ENCODE measurements around the gene USP6NL.
"Not testable (repeated sequence)": the region's sequence is repeated elsewhere in the genome, so short reads cannot be mapped to it uniquely, and the experiment has no call there.

Gene USP6NL

GRCh38 chr10:11444531-11445228 is 166.8 kb downstream of the USP6NL start:
- TF ChIP-seq ZNF274 (IDR thresholded peaks at IDR 0.05; ENCODE audit: low read depth, low read length): no peak
- H3K4me3 ChIP-seq (ENCODE audit: low read length): no peak overlapping the region

GRCh38 chr10:11444155-11444530 is 167.3 kb downstream of the USP6NL start:
- no peak overlapping the region for H3K4me3 ChIP-seq (ENCODE audit: low read length)
- no peak for TF ChIP-seq ZNF274 (IDR thresholded peaks at IDR 0.05; ENCODE audit: low read depth, low read length)

- no peak for TF ChIP-seq ZNF274 (IDR thresholded peaks at IDR 0.05; ENCODE audit: low read depth, low read length)
- H3K4me3 ChIP-seq (ENCODE audit: low read length): no peak overlapping the region
These were observed 167.8 kb downstream of the USP6NL start for GRCh38 chr10:11443468-11444154.

GRCh38 chr10:11442001-11442773 is 169.3 kb downstream of the USP6NL start:
- no peak for TF ChIP-seq ZNF274 (IDR thresholded peaks at IDR 0.05; ENCODE audit: low read depth, low read length)

GRCh38 chr10:11441151-11441535 is 170.3 kb downstream of the USP6NL start:
- no peak for TF ChIP-seq ZNF274 (IDR thresholded peaks at IDR 0.05; ENCODE audit: low read depth, low read length)
- no peak overlapping the region for H3K4me3 ChIP-seq (ENCODE audit: low read length)

More at GRCh38 chr10:11442001-11442773, 169.3 kb downstream of the USP6NL start:
- no peak overlapping the region for H3K4me3 ChIP-seq (ENCODE audit: low read length)

- no peak overlapping the region for H3K4me3 ChIP-seq (ENCODE audit: low read length)
- no peak for TF ChIP-seq ZNF274 (IDR thresholded peaks at IDR 0.05; ENCODE audit: low read depth, low read length)
These were observed 170.9 kb downstream of the USP6NL start for GRCh38 chr10:11440250-11441150.

GRCh38 chr10:11439523-11440053 is 171.9 kb downstream of the USP6NL start:
- no peak overlapping the region for H3K4me3 ChIP-seq (ENCODE audit: low read length)
- no peak for TF ChIP-seq ZNF274 (IDR thresholded peaks at IDR 0.05; ENCODE audit: low read depth, low read length)

GRCh38 chr10:11437391-11438142 is 173.9 kb downstream of the USP6NL start:
- no peak for TF ChIP-seq ZNF274 (IDR thresholded peaks at IDR 0.05; ENCODE audit: low read depth, low read length)
- H3K4me3 ChIP-seq (ENCODE audit: low read length): no peak overlapping the region

GRCh38 chr10:11436445-11436844 is 175.0 kb downstream of the USP6NL start:
- H3K4me3 ChIP-seq (ENCODE audit: low read length): not testable (repeated sequence)

GRCh38 chr10:11435581-11435981 is 175.9 kb downstream of the USP6NL start:
- H3K4me3 ChIP-seq (ENCODE audit: low read length): no peak overlapping the region
- no peak for TF ChIP-seq ZNF274 (IDR thresholded peaks at IDR 0.05; ENCODE audit: low read depth, low read length)

GRCh38 chr10:11434324-11434723 is 177.1 kb downstream of the USP6NL start:
- no peak for TF ChIP-seq ZNF274 (IDR thresholded peaks at IDR 0.05; ENCODE audit: low read depth, low read length)
- no peak overlapping the region for H3K4me3 ChIP-seq (ENCODE audit: low read length)

- no peak overlapping the region for H3K4me3 ChIP-seq (ENCODE audit: low read length)
- TF ChIP-seq ZNF274 (IDR thresholded peaks at IDR 0.05; ENCODE audit: low read depth, low read length): no peak
These were observed 177.8 kb downstream of the USP6NL start for GRCh38 chr10:11433657-11434056.

- TF ChIP-seq ZNF274 (IDR thresholded peaks at IDR 0.05; ENCODE audit: low read depth, low read length): no peak
- no peak overlapping the region for H3K4me3 ChIP-seq (ENCODE audit: low read length)
These were observed 180.3 kb downstream of the USP6NL start for GRCh38 chr10:11431216-11431555.
